HepG2 (cell line): ENCODE results near the gene PVRIG.
"Not testable (repeated sequence)": the region's sequence is repeated elsewhere in the genome, so short reads cannot be mapped to it uniquely, and the experiment has no call there.

Experiments used
- ARHGAP35 ChIP-seq: sonication (generic); formaldehyde crosslinking; IDR thresholded peaks from 2 replicates; pipeline ENCODE4 v1.9.0; 2022; ENCODE audit warnings: mild to moderate bottlenecking, inconsistent platforms, moderate library complexity, missing genetic modification reagents, borderline replicate concordance
- HCFC1 ChIP-seq: fragments of 150-350 bp; IDR thresholded peaks from 2 replicates; pipeline ENCODE4 v1.6.1; 2014; ENCODE audit warnings: low read depth, low read length
- NCOA5 ChIP-seq: sonication (generic); formaldehyde crosslinking; IDR thresholded peaks from 2 replicates; pipeline ENCODE4 v1.4.0; 2020; ENCODE audit warnings: missing genetic modification reagents
- POLR2A ChIP-seq, 2 experiments: IDR thresholded peaks; 2 replicates each; pipeline ENCODE4 v1.6.1; 2011; ENCODE audit warnings: low read depth in 2 of 2, low read length in 2 of 2, mild to moderate bottlenecking in 1 of 2, moderate library complexity in 1 of 2; ENCODE audit not compliant: insufficient read depth in 1 of 2
- USF2 ChIP-seq, 2 experiments: sonication (generic) in 1 of 2; formaldehyde crosslinking in 1 of 2; IDR thresholded peaks; 2 replicates each; pipeline versions ENCODE4 v1.5.1 to v1.6.1; 2011 to 2020; ENCODE audit warnings: borderline replicate concordance in 1 of 2, low read depth in 1 of 2, low read length in 1 of 2, mild to moderate bottlenecking in 1 of 2, missing genetic modification reagents in 1 of 2, moderate library complexity in 1 of 2

DNA sequence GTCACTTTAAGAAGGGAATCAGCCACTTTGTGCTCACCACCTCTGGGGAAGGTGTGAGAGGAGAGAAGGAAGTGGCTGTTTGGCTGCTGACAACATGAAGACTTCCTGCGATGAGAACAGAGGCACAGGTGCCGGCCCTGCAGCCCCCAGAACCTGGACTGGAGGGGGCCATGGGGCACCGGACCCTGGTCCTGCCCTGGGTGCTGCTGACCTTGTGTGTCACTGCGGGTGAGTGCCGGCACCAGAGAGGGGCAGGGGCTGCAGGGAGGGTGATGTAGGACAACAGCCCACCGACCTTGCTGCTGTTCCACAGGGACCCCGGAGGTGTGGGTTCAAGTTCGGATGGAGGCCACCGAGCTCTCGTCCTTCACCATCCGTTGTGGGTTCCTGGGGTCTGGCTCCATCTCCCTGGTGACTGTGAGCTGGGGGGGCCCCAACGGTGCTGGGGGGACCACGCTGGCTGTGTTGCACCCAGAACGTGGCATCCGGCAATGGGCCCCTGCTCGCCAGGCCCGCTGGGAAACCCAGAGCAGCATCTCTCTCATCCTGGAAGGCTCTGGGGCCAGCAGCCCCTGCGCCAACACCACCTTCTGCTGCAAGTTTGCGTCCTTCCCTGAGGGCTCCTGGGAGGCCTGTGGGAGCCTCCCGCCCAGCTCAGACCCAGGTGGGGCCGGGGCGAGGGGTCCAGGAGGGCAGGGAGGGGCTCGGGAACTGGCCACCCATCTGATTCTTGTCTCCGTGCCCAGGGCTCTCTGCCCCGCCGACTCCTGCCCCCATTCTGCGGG lies at the start of gene PVRIG:
- not testable (repeated sequence) for TF ChIP-seq HCFC1; POLR2A (IDR thresholded peaks at IDR 0.05; ENCODE audit: insufficient read depth in 1 of 2, low read depth in 2 of 2, low read length in 2 of 2); NCOA5 (CRISPR knock-in tag); ARHGAP35; USF2 (IDR thresholded peaks at IDR 0.05; ENCODE audit: low read depth, low read length); USF2 (CRISPR knock-in tag; IDR thresholded peaks at IDR 0.05; ENCODE audit: borderline replicate concordance)
